Epidermal melanocyte (primary cell): ENCODE measurements around the gene F13A1.
"Not testable (repeated sequence)": the region's sequence is repeated elsewhere in the genome, so short reads cannot be mapped to it uniquely, and the experiment has no call there.

ENCODE experiments used
- DNase-seq: peaks from one replicate; pipeline ENCODE4 v3.0.0; 2011; ENCODE audit warnings: low spot score; ENCODE audit not compliant: insufficient read length

The F13A1 gene

DNA sequence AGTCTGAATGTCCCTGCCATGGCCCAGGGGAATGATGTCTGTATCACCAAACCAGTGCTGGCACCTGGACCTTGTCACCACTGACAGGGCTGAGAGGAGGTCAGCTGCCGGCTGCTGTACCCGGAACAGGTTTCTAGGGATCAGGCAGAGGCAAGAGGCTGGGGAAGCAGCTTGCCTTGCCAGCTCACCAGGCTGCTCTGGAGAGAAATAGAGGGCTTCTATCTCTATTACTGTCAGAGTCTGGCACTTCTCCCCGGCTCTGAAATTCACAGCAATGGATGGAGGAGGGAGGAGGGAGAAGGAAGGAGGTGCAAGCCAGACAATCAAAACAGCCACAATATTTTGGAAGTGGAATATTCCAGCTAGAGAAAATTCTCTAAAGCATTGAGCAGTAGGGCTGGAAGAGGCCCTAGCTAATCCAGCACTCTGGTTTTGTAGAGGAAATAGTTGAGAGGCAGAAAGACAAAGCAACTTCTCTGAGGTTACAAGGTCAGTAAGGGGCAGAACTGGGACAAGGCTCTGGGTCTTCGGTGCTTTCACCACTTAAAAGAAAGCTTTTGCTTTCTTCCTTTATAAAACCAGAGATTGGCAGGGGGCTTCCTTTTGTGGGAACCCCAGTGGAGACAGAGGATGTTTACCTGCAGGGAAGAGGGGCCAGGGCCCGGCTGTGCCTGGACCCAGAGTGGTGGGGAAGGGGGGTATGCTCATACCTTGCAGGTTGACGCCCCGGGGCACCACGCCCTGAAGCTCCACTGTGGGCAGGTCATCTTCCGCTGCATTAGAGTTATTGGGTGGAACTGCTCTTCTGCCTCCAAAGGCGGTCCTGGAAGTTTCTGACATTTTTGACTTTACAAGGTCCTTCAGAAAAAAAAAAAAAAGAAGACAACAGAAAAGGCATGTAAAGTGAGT is 2.4 kb downstream of the F13A1 start:
- DNase-seq = no peak

GRCh38 chr6:6317386-6317785 is 3.1 kb downstream of the F13A1 start:
- no peak for DNase-seq

GRCh38 chr6:6315660-6316059 is 4.8 kb downstream of the F13A1 start:
- DNase-seq = no peak

GRCh38 chr6:6314596-6314995 is 5.9 kb downstream of the F13A1 start:
- DNase-seq = no peak

DNA sequence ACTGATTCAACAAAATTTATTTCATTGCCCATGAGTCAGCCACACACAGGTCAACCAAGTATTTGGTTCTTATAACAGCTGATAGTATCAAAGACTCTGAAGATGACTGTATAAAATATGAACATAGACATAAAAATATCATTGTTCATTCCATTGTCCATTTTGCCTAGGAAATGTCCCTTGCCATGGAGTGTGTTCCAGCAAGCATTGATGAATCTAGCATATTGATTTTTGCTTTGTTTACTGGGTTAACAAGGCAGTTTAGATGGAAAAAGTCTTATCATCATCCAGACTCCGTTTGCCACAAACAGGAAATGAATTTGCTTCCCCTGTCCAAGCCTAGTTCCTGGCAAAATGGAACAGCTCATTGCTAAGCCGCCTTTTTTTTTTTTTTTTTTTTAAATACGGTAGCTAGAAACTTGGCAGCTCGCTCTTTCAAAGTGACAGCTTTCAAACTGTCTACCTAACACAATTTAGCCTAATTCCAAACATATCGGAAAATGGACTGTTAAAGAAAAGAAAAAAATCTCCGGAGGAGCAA is 7.5 kb downstream of the F13A1 start:
- DNase-seq = no peak

DNA sequence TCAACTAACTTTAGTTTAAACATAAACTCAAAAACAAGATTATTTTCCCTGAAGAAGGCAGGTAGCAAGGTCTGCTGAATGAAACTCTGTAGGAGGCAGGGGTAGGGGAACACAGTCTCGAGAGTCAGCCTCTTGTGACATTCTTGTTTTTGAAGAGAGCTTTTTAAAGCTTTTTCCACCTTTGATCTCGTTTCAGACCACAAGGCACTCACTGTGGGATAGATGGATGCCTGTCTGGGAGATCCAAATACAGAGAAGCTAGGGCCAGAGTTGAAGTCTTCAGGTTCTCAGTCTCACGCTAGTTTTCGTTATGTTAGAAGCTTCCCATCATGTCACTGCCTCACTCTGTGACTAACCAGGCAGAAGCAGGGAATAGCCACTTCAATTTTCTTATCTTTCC is 14.9 kb downstream of the F13A1 start:
- no peak for DNase-seq

GRCh38 chr6:6300383-6300782 is 20.1 kb downstream of the F13A1 start:
- not testable (repeated sequence) for DNase-seq

- no peak for DNase-seq
These were observed 27.1 kb downstream of the F13A1 start for GRCh38 chr6:6293317-6293716.

DNA sequence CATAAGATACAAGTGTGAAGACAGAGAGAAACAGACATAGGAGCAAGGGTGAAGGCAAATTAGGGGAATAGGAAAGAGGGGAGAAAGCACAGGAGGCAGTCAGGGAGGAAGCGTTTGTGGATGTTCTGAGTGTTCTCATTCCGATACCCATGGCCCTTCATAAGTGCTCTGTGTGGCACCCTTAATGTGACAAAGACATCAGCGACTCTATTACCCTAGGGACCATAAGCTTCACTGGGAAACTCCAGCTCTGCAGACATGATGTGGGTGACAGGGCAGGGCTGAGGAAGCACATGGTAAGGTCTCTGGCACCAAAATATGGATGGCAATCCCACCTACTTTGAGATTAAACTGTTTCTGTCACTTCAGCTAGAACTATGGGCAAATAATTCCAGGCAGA is 33.0 kb downstream of the F13A1 start:
- DNase-seq = no peak

DNA sequence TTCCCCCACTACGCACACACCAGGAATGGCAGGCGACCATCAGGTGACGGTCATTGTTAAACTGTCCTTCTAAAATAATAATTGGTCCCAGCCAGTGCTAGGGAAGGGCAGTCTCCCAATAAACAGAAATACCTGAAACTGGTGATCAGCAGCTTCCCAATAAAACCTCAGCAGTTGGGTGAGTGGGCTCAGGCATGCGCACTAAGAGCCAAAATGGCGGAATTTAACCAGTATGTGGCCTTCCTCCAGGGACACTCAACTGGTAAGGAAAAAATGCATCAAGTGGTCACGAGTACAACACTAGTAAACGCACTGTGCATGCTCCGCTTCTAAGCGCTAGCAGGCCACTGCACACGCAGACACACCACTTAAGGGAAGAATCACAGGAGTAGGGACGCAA is 34.8 kb downstream of the F13A1 start:
- no peak for DNase-seq

DNA sequence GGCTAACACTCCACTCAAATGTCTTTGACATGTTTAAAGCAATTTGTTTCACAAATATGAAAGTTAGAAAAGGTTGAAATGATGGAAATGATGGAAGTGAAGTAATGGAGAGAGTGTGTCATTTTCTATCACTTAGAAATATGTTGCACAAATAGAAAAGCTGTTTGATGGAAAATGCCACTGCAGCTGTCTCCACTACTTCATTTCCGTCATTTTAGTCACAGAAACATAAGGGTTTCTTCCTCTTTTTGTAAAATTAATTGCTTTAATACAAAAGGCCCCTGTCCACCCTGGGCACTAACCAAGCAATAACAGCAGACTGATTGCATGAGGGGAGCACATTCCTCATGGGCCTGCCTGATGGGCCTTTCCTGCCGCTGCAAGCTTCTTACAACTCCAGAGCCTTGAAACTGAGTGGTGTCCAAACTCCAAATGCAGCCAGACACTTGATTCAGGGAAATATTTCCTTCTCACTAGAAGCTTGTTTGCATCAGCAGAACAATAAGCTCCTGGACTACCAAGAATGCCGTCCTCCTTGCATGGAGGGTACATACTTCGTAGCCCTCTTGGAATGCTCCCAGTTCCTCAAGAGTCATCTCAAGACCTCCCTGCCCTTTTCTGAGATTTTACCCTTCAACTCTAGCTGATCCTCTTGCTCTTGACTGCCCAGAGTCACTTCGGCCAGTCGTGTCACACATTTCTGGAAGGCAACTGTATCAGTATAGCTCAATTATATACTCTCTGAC is 36.1 kb downstream of the F13A1 start:
- DNase-seq = no peak

DNA sequence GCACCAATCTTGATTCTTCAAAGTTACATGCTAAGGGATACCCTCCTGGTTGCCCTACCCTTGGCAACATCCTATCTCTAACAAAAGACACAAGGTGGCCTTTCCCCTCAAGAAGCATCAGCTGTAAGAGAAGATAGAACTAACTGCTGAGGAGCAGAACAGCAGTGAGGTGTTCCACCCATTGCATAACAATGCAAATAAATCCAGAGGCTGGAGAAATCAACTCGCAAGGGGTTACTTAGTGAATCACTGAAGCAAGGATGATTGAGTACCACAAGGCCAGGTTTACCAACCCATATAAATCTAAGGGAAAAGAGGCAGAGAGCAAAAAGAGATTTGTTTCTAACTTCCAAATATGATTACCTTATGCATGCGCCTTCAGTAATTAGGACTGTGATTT is 36.7 kb downstream of the F13A1 start:
- no peak for DNase-seq

DNA sequence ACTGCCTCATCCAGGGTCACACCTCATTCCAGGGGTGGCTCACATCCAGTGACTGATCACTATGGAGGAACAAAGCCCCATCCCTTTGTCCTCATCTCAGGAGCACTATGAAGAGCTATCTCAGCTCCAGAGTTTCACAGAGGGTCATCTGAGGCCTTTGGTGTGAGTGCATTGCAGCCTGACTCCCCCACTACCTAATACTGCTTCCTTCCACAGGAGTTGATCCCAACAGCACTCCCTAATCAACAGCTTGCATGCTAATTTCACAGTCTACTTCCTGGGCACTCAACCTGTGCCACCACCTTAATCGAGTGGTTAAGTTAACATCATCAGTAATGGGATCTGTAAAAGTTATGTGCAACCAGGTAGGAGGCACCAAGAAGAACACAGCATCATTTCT is 37.7 kb downstream of the F13A1 start:
- DNase-seq = no peak

DNA sequence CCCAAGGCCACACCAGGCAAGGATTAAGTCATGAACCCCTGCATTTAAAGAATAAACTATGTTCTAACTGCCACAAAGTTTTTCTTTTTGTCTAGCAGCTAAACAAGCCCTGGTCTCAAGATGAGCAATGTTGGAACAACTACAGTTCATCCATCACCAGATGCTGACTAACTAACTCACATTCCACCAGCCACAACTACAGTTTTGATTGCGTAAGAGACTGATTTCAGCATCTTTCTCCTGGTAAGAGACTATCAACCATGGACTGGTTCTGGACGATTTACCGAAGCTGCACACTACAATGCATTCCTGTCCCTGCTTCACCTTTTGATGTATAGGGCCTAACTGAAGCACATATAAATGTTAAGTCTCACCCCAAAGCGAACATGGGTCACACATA is 43.0 kb downstream of the F13A1 start:
- DNase-seq = no peak

GRCh38 chr6:6270948-6271535 is 49.4 kb downstream of the F13A1 start:
- DNase-seq = no peak

GRCh38 chr6:6260196-6260722 is 60.2 kb downstream of the F13A1 start:
- DNase-seq = no peak

GRCh38 chr6:6256886-6257285 is 63.6 kb downstream of the F13A1 start:
- no peak for DNase-seq

DNA sequence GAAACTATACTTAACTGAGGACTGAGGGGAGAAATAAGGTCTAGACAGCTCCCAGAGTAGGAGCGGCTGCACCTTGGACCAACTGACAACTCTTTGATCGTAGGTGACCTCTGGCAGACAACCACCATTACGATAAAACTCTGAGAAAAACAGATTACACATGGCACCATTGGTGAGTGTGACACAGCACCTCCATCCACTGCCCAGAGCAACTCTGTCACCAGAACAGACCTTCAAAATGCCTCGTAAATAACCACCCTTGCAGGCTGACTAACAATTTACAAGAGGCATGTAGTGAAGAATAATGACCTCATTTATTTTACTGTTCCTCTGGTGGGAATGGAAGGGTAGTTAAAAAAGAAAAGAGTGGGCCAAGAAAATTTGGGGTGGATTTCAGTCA is 64.2 kb downstream of the F13A1 start:
- DNase-seq = no peak

DNA sequence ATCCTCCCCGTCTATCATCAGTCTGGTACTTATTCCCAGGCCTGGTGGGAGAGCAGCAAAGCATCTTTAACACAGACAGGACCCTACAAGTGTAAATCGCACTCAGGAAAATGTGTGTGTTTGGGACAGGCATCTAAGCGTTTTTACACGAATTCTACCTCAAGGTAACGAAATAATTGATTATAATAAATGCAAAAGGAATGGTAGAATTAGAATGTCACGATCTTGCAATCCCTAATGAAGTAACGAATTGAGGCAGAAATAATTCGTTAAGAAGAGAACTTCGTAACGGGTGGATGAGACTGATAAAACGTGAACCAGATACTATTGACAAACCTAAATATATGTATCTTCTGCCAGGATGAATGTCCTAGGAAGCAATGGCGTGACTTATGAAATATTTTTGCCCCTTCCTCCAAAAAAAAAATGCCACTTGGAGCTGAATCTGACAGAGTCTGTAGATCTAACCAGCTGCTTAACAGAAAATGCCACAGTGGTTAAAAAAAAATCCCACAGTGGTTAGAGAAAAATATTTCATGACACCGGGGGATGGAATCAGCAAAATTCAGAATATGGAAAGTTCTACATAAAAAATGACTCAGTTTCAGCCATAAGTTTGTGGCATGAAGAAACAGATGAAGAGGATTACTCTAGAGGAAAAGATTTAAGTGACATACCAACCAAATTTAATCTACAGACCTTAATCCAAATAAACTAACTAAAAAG is 68.7 kb downstream of the F13A1 start:
- no peak for DNase-seq

DNA sequence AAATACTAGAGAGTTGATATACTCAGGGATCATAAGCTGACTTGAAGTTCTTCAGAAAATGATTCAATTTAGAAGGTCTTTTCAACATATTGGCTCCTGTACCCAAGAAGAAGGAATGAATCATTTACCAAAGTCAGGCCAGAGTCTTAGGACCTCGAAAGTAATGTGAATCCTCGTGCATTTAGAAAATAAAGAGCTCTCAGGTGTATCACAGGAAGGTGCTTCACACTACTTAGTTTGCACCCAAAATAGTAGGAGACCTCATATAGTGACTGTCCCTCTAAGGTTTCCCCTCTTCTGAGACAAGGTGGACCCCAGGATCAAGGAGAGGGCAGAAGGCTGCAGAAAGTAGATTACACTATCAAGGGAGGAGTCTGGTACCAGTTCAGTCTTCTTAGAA is 71.8 kb downstream of the F13A1 start:
- DNase-seq = no peak

- no peak for DNase-seq
These were observed 73.9 kb downstream of the F13A1 start for GRCh38 chr6:6246544-6246943.
